NCI-H774 (cell line): ENCODE measurements around the gene RBFOX2.
A peak's percentile ranks its signal among the peaks of the same experiment; 100 is the strongest.

Source experiments
- DNase-seq: peaks from one replicate; lab custom pipeline; 2025; lab: John Stamatoyannopoulos, UW

Gene RBFOX2

DNA sequence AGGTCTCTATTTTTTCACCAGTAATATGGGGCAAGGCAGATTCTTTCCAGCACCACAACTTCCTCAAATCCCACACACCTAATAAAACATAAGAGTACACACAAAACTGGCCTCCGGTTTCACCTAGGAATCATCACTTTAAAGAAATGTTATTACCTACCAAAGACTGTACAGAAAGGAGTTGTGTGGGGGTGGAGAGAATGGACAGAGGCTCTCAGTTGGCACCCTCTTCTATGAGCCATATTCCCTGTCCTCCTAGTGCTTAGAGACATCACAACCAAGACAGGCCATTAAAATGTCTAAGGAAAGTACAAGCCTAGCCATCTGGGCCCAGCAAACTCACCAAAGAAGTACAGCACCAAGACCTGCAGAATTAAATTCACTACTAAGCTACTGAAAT is 56.1 kb downstream of the RBFOX2 start:
- no peak for DNase-seq

DNA sequence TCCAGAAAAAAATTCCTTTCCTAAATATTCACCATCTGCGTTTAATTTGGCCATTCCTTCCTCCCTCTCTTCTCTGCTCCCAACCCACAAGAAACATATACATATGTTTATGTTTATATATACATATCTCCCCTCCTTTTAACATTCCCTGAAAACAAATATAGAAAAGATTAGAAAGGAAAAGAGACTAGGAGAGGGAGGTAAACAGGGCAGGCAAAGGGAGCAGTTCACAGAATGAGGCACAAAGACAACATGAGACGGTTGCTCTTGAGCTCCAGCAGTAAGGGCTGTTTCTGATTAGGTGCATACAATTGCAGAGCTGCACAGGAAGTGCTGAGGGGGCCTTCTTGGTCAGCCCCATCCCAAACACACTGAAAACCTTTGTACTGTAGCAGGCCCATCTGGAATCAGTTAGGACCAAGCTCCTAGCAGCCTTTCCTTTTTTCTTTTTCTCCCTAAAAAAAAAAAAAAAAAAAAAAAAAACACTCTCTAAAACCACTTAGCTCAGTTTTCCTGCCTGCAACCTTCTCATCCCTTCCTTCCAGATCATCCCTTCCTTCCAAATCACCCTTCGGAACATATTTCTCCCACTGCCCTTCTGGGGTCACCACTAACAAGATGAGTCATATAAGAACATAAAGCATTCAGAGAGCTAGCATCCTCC is 57.0 kb downstream of the RBFOX2 start:
- no peak for DNase-seq

DNA sequence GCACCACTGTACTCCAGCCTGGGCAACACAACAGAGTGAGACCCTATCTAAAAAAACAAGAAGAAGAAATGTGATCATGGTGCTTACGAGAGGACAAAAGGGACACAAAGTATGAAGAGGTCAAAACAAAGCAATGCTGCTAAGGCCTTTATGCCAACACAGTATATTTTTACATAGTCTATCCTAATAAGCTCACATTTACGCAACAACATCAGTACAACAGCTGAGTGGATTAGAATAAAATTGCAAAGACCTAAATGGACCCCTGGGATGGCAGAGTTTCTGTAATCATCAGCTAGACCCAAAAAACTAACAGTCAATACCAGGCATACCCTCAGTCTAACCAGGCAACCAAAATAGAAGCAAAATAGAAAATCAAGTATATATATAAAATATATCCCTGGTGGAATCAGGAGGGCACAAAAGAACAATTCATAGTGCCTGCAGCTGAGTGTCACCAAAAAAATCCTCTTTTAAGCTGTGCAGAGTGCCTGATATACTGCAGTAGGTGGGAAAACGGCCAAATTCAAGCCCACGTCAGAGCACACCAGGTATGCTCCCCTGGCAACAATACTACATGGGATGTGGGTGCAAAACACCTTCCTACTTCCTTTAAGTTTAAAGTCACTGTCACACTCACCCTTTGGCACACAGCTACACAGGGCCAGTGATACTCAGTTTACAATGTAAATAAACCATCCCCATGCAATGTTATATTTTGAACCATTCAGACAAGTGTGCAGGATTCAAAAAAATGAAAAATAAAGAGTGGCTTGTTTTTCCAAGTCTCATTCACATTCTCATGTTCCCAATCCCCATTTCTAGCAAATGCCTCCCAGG is 57.8 kb downstream of the RBFOX2 start:
- no peak for DNase-seq

DNA sequence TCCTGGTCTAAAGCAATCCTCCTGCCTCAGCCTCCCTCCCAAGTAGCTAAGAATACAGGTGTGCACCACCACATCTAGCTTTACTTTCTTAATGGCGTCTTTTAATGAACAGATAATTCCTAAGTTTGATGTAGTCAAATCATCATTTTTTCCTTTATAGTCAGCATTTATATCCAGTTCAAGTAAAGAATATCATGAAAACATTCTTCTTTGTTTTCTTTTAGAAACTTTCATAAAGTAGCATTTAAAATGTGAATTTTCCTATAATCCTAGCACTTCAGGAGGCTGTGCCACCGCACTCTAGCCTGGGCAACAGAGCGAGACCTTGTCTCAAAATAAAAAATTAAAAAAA is 61.6 kb downstream of the RBFOX2 start:
- DNase-seq, result no peak

DNA sequence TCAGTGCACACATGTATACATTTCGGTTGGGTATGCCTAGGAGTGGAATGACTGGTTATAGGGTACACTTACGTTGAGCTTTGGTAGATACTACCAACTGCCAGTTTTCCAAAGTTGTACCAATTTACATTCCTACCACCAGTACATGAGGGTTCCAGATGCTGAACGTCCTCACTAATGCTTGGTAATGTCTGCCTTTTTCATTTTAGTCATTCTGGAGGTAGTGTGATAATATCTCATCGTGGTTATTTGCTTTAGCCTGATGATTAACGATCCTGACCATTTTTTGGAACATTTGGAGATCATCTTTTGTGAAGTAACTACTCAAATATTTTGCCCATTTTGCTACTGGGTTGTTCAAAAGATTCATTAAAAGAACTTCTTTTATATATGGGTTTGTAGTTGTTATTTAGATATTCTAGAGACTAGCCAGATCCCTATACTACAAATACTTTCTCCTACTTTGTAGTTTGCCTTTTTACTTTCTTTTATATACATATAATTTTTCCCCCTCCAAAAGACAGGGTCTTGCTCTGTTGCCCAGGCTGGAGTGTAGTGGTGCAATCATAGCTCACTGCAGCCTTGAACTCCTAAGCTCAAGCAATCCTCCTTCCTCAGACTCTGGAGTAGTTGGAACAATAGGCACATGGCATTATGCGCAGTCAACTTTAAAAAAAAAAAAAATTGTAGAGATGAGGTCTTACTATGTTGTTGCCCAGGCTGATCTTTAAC is 62.1 kb downstream of the RBFOX2 start:
- no peak for DNase-seq

DNA sequence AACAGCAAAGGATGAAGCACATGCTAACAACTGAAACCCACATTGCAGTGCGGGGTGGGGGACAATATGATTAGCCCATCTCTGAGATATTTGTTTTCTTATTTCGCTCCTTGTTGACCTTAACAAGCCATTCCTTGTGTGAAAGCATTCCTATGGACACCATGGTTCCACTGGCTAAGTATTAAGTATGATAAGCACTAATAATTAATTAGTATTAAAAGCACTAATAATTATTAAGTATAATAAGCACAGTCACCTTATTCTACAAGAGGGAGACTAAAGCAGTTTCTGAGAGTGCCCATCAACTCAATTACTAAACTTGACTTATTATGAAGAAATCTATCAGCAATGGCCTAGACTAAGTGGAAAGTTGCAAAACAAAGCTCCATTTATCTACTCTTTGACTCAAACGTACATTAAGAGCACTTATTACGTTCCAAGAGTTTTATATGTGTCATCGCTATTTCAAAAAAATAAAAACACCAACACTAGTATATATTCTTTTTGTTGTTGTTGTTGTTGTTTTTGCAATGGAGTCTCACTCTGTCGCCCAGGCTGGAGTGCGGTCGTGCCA is 65.3 kb downstream of the RBFOX2 start:
- no peak for DNase-seq

DNA sequence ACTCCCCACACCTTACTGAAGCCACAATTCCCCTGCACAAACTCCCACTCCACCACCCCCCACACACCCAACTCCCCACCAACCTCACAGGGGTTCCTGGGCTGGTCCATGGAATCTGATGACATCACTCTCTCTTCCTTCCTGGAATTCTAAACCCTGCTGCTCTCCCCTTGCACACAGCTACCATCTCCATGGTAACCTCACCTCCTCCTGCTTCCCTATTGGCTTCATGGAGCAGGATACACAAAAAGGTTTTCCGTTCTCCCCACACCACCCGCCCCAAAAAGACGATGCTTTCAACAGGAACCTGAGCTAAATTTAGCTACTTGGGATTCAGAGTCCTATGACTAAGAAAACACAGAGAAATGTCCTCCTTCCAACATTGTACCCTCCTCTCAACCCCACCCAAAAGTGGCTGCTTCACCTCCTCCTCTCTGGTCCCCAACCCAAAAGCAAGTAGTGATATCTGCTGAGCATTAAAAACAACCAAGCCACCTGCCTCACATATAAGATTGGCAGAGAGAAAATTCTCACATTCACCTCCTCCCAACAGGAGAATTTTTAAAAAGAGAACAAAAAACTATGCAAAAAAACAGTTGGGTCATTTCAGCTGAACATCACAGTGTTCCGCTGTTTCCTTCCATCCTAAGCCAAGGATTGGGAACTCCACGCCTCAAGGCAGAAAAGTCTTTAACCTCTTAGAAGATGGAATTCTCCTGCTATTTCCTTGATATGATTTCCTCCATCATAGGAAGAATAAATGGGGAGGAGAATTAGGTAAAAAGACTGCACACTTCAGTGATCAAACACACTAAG is 66.9 kb downstream of the RBFOX2 start:
- DNase-seq, result no peak

DNA sequence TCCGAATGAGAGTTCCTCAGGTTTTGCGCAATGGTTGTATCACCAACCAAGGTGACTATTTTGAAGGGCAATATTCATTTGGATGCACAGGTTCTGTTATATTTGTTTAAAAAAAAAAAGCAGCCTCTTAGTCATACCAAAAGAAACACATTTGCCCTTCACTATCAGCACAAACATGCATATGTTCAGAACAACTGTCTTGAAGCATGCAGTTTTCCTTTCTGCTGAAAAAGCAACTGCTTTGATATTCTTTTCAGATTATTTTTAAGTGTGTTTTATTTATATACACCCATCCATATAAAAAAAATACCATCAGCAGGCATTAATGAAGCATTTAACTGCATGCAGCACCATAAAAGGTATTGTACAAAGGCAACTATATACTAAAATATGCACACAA is 67.8 kb downstream of the RBFOX2 start:
- no peak for DNase-seq

DNA sequence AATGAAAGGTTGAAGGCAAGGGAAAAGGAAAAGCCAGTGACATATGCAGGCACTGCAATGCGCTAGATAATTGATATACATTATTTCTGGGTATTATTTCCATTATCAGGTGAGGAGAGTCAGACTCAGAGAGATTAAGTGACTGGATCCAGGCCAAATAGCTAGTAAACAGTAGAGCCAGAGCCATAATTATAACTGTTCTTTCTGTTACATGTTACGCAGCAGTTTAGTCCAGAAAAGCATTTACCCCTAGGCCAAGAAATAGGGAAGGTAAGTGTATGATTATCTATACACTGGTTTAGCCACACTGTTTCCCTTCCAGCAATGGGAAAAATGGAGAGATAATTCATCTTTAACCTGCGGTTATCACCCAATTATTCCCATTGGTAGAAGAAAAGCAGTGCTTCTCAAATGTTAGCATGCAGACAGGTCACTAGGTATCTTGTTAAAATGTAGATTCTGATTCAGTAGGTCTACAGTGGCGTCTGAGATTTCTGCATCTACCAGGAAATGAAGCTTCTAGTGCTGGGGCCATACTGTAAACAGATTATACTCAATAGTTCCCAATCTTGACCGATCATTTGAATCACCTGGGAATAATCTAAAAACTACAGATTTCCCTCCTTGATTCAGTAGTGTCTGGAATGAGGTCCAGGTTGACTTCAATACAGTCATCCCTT is 69.4 kb downstream of the RBFOX2 start:
- no peak for DNase-seq

DNA sequence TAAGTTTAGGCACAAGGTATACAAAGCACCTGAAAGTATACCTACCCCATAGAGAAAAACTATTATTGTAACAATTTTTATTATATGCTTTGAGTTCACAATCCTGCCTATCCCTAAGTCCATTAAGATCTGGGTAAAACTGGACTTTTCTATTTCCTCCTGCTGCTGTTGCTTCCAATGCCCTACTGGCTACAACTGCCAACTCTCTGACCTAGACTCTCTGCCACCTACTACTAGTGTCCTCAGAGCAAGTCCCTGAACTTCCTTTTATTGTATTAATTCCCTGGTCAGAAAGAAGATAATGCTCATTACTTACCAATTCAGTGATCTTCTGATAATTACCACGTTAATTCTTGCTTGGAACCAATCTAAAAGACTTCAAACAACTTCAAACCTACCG is 70.3 kb downstream of the RBFOX2 start:
- DNase-seq, result no peak

DNA sequence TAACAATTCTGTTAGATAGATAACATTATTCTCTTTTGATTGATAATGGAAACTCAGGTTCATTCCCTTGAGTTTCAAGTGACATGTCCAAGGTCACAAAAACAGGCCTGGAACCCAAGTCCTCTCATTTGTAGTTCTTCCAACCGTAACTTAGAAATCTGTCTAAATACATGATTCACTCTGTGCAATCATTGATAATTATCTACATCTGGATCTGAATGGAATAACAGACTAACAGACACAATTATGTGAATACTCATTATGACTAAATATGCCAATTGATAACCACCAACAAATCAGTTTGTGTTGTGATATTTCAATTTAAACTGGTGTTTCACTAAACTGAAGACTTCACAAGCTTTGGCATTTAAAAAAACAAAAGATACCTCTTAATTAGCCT is 71.0 kb downstream of the RBFOX2 start:
- DNase-seq, result no peak

DNA sequence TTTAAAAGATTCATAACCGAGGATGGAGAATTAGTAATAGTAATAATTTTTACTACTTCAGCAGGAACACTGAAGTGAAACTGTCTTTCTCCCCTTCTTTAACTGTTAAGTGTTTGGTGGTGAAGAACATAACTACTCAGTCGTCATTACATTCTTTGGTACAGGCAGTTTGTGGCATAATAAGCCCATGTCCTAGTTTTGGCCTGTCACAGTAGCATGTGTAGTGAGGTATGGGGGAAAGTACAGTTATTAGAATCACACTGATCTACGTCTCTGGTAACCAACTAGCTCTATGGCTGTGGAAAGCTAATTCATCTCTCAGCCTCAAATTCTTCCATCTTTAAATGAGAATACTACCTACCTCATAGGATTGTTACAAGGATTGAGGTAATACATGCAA is 71.8 kb downstream of the RBFOX2 start:
- DNase-seq, result no peak

DNA sequence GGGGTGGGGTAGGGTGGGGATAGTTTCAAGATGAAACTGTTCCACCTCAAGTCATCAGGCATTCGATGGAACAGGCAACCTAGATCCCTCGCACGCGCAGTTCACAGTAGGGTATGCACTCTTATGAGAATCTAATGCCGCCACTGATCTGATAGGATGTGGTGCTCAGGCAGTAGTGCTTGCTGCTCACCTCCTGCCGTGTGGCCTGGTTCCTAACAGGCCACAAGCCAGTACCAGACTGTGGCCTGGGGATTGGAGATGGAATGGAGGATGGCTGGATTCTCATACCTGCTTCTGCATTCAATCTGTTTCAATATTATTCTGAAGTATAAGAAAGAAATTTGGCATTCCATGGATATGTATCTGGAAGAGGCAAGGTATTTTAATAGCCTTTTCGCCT is 73.1 kb downstream of the RBFOX2 start:
- no peak for DNase-seq

DNA sequence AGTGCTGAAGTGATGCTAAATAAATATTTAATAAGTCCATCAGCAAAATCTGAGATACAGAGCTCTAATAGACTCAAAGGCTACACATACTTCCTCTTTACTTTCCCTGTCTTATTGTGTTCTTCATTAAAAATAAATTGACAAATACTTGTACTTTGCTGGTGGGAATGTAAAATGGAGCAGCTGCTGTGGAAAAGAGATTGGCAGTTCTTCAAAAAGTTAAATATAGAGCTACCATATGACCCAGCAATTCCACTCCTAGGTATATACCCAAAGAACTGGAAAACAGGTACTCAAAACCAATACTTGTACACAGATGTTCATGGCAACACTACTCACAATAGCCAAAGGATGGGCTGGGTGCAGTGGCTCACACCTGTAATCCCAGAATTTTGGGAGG is 76.0 kb downstream of the RBFOX2 start:
- DNase-seq, result no peak

DNA sequence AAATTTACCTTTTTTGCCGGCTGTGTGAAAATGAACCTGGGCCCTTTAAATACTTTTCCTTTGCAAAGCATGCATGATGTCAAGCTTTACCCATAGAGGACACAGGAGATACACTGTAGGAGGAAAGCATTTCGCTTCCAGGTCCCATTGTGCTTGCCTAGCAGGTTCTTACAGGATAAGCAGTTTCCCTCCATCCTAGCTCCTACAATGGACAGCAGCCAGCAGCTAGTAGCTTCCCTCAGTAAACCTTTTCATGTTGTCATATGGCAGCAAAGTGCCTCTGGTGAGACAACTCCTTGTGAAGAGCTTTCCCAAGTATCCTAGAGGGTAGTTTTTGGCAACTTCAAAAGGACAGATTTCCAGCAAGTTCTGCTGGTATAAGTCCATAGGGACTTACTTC is 78.4 kb downstream of the RBFOX2 start:
- DNase-seq, result no peak

DNA sequence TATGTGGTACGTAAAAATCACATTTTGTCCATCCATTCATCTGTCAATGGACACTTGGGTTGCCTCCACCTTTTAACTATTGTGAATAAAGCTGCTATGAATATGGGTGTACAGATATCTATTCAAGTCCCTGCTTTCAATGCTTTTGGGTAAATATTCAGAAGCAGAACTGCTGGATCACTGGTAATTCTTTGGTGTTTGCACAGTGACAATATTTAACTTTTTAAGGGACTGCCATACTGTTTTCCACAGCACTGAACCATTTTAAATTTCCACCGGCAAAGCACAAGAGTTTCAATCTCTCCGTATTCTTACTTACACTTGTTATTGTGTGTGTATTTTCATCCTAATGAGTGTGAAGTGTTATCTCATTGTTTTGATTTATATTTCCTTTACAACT is 79.4 kb downstream of the RBFOX2 start:
- no peak for DNase-seq

DNA sequence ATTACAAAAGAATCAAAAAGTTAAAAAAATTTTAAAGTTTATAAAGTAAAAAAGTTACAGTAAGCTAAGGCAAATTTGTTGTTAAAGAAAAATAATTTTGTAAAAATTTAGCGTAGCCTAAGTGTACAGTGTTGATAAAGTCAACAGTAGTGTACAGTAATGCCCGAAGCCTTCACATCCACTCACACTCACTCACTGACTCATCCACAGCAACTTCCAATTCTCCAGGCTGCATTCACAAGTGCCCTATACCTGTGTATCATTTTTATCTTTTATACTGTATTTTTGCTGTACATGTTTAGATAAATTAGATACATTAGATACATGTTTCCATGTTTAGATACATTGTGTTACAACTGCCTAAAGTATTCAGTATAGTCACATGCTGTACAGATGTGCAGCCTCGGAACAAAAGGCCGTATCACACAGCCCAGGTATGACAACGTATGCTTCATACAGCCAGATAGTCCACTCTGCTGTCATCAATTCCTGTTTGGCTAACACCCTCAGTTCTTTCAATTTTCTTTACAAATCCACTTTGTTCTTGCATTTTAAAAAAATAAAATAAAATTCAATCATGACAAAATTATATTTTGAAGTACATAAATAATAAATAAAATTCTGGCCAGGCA is 80.7 kb downstream of the RBFOX2 start:
- no peak for DNase-seq

DNA sequence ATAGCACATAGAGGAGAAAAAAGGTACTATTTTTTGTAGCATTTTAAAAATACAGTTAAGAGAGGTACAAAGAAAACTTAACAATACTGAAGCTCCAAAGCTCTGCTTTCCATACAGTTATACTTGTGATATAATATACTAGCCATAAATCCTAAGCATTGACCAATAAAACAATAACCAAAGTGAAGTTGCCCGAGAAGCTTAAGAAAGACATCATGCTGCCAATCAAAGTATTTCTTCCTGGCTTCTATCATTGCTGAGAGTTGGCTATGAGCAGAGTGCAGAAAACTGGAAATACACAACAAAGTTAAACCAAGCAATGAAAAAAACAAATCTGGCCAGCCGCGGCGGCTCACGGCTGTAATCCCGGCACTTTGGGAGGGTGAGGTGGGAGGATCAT is 84.2 kb downstream of the RBFOX2 start:
- DNase-seq, result no peak

DNA sequence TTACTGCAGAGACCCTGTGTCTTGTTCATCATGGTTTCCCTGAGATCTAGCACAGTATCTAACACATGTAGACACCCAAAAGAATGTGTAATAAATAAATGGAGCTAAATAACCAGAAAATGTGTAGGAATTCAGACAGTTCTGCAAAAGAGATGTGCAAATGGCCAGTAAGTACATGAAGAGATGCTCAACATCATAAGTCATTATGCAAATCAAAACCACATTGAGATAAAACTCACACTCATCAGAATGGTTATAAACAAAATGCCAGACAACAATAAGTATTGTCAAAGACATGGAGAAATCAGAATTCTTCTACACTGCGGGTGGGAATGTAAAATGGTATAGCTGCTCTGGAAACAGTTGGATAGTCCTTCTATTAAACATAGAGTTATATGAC is 88.5 kb downstream of the RBFOX2 start:
- DNase-seq, result no peak

DNA sequence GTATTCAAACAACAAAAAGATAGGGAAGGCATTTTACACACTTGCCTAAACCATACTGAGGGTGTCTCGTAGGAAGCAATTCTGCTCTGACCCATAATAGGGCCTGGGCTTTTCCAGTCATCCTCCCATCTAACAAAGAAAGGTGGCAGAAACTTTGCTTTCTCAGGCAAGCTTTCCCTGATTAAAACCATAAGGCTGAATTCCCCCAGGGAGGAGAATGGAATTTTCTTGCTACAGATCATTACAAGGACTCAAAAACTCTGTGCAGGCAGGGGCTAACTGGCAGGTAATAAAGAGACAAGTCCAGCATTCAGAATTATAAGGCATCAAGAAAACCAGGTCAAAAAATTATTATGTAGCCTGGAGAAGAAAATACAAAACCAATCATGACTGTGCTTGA is 90.4 kb downstream of the RBFOX2 start:
- DNase-seq, result no peak

DNA sequence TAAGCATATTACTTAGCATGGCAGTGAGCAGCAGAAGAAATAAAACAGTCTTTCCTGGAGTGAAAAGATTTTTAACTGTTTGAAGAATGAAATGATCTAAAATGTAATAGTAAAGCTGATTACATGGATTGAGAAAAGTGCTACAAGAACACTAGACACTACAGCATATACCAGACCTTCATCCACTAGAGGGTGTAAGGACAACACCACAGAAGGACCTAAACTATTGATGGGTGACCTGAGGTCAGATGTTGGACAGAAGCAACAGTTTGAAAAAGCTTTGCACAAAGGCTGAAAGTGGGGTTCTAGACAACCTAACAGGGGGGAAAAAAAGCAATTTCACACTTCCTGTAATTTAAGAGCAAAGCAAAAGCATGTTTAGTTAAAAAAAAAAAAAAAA is 97.7 kb downstream of the RBFOX2 start:
- peak; percentile 0 for DNase-seq
